Measurements from ENCODE around the gene POLR2A. TPM values are rescaled to one million over a fixed set of nuclear protein-coding genes. Genes with fewer than 3 reads are reported as not detected.
A peak's percentile ranks its signal among the peaks of the same experiment; 100 is the strongest.

Gene POLR2A
- total and polyA plus RNA-seq, 9 donors, result 26.7 to 110 (median 84.9) TPM

DNA sequence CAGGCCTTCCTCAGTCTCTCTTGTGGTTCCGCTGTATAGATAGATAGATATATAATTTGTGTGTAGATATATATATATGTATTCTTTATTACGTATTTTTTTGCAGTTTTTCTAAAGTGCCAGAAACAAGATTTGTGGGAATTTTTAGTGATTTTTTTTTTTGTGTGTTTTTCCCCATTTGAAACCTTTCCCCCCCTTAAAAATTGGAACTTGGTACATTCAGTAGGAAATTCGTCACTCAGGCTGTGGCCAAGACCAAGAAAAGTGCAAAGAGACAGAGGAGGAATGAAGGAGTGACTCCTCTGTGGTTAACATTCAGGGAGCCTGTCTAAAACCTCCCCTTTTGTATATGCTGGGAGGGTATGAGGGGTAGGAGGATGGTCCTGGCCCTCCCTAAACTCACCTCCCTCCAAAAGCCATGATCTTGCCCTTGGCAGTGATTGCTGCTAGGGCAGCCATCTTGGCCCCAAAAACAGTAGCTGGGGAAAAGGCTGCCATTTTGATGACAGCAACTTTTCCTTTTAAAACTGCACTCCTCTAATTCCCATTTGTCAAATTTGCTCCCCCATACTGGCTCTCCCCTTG lies 24.1 kb upstream of the POLR2A start:
- no peaks in the 10 kb centered on the region for H3K9me3 ChIP-seq
- no peak for DNase-seq
- no peak overlapping the region for H3K27ac ChIP-seq
- no peaks in the 10 kb centered on the region for H3K27me3 ChIP-seq
- intact Hi-C loops (cut with DNase I), result loop anchor here in 1 of 4 donors (1.0 kb wide), 1 partner anchor 21 kb away; the partner anchor contains the start of gene FGF11
- TF ChIP-seq EP300 (IDR thresholded peaks at IDR 0.05) (no peak), POLR2A (IDR thresholded peaks at IDR 0.05) (no peak)
- TF ChIP-seq, protein P1, sequence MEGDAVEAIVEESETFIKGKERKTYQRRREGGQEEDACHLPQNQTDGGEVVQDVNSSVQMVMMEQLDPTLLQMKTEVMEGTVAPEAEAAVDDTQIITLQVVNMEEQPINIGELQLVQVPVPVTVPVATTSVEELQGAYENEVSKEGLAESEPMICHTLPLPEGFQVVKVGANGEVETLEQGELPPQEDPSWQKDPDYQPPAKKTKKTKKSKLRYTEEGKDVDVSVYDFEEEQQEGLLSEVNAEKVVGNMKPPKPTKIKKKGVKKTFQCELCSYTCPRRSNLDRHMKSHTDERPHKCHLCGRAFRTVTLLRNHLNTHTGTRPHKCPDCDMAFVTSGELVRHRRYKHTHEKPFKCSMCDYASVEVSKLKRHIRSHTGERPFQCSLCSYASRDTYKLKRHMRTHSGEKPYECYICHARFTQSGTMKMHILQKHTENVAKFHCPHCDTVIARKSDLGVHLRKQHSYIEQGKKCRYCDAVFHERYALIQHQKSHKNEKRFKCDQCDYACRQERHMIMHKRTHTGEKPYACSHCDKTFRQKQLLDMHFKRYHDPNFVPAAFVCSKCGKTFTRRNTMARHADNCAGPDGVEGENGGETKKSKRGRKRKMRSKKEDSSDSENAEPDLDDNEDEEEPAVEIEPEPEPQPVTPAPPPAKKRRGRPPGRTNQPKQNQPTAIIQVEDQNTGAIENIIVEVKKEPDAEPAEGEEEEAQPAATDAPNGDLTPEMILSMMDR (IDR thresholded peaks at IDR 0.05), result no peak
- H3K36me3 ChIP-seq, result no peaks in the 10 kb centered on the region
- H3K4me3 ChIP-seq, result no peak overlapping the region
- H3K4me1 ChIP-seq (ENCODE audit: insufficient read depth), result peaks cover 2% of the 10 kb centered on the region
- 67 to 71% (median 71%) methylated on average over 3 of the region's 3 CpGs for WGBS, 3 donors

DNA sequence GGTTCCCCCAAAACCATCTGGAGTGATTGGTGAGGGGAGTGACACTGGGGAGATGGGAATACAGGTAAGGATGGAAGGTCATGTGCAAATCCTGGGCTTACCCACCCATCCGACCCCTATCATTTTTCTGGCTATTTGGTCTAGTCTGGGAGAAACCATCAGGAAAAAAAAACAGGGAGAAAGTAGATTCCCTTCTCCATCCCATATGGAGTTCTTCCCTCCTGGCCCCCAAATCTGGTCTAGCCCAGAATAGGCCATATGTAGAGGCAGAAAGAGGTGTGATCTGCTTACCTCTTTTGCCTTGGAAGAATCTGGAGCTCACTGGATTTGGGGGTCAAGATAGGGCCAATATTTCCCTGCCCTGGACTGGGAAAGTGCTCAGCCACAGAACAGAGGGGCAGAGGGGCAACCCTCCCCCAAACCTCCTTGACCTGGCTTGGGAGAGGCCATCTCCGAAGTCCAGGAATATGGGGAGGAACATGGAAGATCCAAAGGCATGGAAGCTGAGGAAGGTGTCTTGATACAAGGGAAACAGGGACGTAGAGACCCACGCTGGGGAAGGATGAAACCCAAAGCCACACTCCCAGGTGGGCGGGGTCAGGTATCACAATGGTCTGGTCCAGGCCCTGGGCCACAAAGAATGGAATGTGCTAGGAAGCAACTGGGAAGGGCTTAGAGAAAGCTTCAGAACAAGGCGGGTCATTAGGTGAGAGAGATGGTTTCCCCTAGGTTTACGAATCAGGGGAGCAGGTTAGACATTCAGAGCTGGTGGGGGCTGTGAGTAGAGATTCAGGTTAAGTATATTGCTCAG lies 23.1 kb upstream of the POLR2A start:
- DNase-seq, result no peak
- H3K4me3 ChIP-seq, result no peak overlapping the region
- no peaks in the 10 kb centered on the region for H3K36me3 ChIP-seq
- H3K4me1 ChIP-seq (ENCODE audit: insufficient read depth), result peaks cover 2% of the 10 kb centered on the region
- H3K27me3 ChIP-seq, result no peaks in the 10 kb centered on the region
- H3K9me3 ChIP-seq, result no peaks in the 10 kb centered on the region
- TF ChIP-seq EP300 (IDR thresholded peaks at IDR 0.05) (no peak), POLR2A (IDR thresholded peaks at IDR 0.05) (no peak)
- TF ChIP-seq, protein P1 (IDR thresholded peaks at IDR 0.05), result no peak
- WGBS, 3 donors, result 90 to 95% (median 91%) methylated on average over 7 of the region's 7 CpGs
- intact Hi-C loops (cut with DNase I), result no loop called here
- H3K27ac ChIP-seq, result no peak overlapping the region

DNA sequence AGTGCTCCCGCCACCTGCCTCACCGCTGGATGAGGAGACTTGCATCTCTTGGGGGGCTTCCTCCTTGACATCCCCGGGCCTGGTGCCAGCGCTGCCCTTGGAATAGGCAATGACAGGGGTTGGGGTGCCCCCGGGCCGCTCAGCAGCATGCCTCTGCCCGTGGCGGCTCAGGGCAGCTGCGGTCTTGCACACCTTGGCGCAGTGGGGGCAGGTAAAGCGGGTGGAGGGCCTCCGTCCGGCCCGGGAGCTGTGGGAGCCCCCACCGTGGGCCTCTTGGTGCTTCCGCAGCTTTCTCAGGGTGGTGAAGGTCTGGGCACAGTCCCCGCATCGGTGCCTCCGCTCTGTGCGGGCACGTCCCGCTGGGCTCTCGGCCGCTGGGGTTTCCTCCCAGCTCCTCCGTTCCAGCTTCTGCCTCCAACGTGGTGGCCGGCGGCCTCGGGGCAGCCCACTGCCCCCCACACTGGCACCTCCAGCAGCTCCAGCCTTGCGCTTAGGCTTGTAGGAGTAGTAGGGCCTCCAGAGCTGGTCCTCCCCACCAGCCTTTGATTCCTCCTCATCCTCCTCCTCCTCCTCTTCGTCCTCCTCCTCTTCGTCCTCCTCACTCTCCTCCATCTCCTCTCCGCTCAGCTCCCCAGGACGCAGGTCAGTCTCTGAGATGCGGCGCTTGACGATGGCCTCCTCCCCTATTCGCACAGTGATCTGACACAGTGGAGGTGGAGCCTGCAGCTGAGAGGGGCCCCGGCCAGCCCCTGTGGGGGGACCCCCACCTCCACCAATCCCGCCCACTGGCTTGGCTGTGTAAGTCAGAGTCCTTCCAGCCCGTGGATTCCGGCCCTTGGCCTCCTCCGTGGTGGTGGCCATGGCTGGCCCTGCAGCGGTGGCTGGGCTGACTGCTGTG lies 21.4 kb upstream of the POLR2A start:
- no peaks in the 10 kb centered on the region for H3K36me3 ChIP-seq
- no peaks in the 10 kb centered on the region for H3K9me3 ChIP-seq
- intact Hi-C loops (cut with DNase I), result no loop called here
- peak in 2 of 5 donors; percentile 42 to 51 for DNase-seq
- peaks cover 2% of the 10 kb centered on the region for H3K4me1 ChIP-seq (ENCODE audit: insufficient read depth)
- H3K4me3 ChIP-seq, result no peak overlapping the region
- WGBS, 3 donors, result 85 to 87% (median 86%) methylated on average over 44 of the region's 44 CpGs
- TF ChIP-seq POLR2A (IDR thresholded peaks at IDR 0.05) (no peak), EP300 (IDR thresholded peaks at IDR 0.05) (no peak)
- TF ChIP-seq, protein P1 (IDR thresholded peaks at IDR 0.05), result no peak
- no peaks in the 10 kb centered on the region for H3K27me3 ChIP-seq
- H3K27ac ChIP-seq, result no peak overlapping the region

DNA sequence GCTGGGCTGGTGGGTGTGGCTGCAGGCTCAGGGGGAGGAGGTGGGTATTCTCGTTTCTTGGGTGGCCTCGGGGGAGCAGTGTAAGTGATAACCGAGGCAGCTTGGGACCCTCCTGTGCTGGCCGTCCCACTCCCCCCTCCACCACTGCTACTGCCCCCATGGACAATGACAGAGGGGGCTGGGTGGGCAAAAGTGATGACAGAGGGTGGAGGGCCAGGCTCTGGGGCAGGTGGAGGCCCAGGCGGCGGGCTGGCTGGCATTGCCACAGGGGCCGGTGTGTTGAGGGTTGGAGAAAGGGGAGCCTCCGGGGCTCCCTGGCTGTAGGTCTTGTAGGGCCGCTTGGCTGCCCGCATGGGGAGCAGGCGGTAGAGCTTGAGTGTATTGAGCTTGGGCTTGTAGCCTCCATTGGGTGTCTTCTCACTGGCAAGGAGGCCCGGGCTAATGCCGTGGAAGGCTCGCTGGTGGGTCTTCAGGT lies 20.8 kb upstream of the POLR2A start:
- Histone ChIP-seq H3K4me1 (ENCODE audit: insufficient read depth) (peaks cover 2% of the 10 kb centered on the region), H3K4me3 (no peak overlapping the region), H3K36me3 (no peaks in the 10 kb centered on the region), H3K27me3 (no peaks in the 10 kb centered on the region), H3K9me3 (no peaks in the 10 kb centered on the region), H3K27ac (no peak overlapping the region)
- TF ChIP-seq POLR2A (IDR thresholded peaks at IDR 0.05) (no peak), EP300 (IDR thresholded peaks at IDR 0.05) (no peak)
- TF ChIP-seq, protein P1 (IDR thresholded peaks at IDR 0.05), result no peak
- intact Hi-C loops (cut with DNase I), result no loop called here
- 78 to 86% (median 81%) methylated on average over 14 of the region's 14 CpGs for WGBS, 3 donors
- no peak for DNase-seq

Data from ovary (tissue), 9 donors.